WTC11 (cell line): ENCODE data around the gene LLGL2.

Experiments
- CTCF ChIP-seq: fragments of 200-600 bp; IDR thresholded peaks from 2 replicates; pipeline ENCODE4 v1.8.0; 2022; ENCODE audit warnings: antibody characterized with exemption
- SOX15 ChIP-seq: fragments of 250-450 bp; sonication (Bioruptor Pico); IDR thresholded peaks from 2 replicates; pipeline ENCODE4 v1.9.0; 2021; ENCODE audit warnings: mild to moderate bottlenecking
- STAT6 ChIP-seq: sonication (generic); formaldehyde crosslinking; conservative IDR thresholded peaks from 2 replicates; pipeline ENCODE4 v1.8.1; 2023; ENCODE audit warnings: mild to moderate bottlenecking, low read depth, missing genetic modification reagents, moderate library complexity
- TCF7 ChIP-seq: sonication (generic); formaldehyde crosslinking; IDR thresholded peaks from 2 replicates; pipeline ENCODE4 v1.8.0; 2022; ENCODE audit warnings: mild to moderate bottlenecking, low read depth, missing genetic modification reagents, moderate library complexity
- ZNF396 ChIP-seq: fragments of 250-450 bp; sonication (Bioruptor Pico); IDR thresholded peaks from 2 replicates; pipeline ENCODE4 v1.8.0; 2021; ENCODE audit warnings: mild to moderate bottlenecking, moderate library complexity, borderline replicate concordance

- no peak for TF ChIP-seq CTCF
- no peak for TF ChIP-seq ZNF396
- no peak for TF ChIP-seq STAT6 (CRISPR knock-in tag)
- TF ChIP-seq SOX15 (CRISPR knock-in tag) = no peak
- no peak for TF ChIP-seq TCF7 (CRISPR knock-in tag)
Measured at GRCh38 chr17:75610103-75610984, 84.8 kb downstream of the LLGL2 start.
